HG03439 (cell line): ENCODE data around the gene HOXA6.

ENCODE experiments used
- ATAC-seq: cut with Tn5 transposase; IDR thresholded peaks from one replicate; pipeline ENCODE4 v1.9.1; 2021; ENCODE audit warnings: mild to moderate bottlenecking, moderate library complexity; ENCODE audit not compliant: unreplicated experiment

Gene HOXA6

GRCh38 chr7:27141137-27141922, 6.2 kb downstream of the HOXA6 start:
- ATAC-seq = no peak

GRCh38 chr7:27140126-27140857, 7.3 kb downstream of the HOXA6 start:
- ATAC-seq = no peak

GRCh38 chr7:27139334-27140125, 8.0 kb downstream of the HOXA6 start:
- no peak for ATAC-seq

- ATAC-seq = no peak
Measured at GRCh38 chr7:27138985-27139333, 8.6 kb downstream of the HOXA6 start.

GRCh38 chr7:27138472-27138871, 9.1 kb downstream of the HOXA6 start:
- ATAC-seq = no peak

GRCh38 chr7:27137640-27138315, 9.8 kb downstream of the HOXA6 start:
- ATAC-seq = no peak

GRCh38 chr7:27134392-27134791, 13.2 kb downstream of the HOXA6 start:
- ATAC-seq = no peak

- ATAC-seq = no peak
Measured at GRCh38 chr7:27133409-27134231, 14.0 kb downstream of the HOXA6 start.

- ATAC-seq = no peak
Measured at GRCh38 chr7:27132978-27133377, 14.6 kb downstream of the HOXA6 start.

- no peak for ATAC-seq
Measured at GRCh38 chr7:27132214-27132613, 15.4 kb downstream of the HOXA6 start.

- ATAC-seq = no peak
Measured at GRCh38 chr7:27131390-27131819, 16.2 kb downstream of the HOXA6 start.

- ATAC-seq = no peak
Measured at GRCh38 chr7:27130540-27131389, 16.8 kb downstream of the HOXA6 start, which contains the start of gene HOXA4. Gene HOXA4, minus strand, starts transcription at chr7:27130757. Its CDS starts 24 bp downstream, at chr7:27130733.

GRCh38 chr7:27129729-27130539, 17.6 kb downstream of the HOXA6 start:
- no peak for ATAC-seq

GRCh38 chr7:27128776-27129728, 18.5 kb downstream of the HOXA6 start:
- no peak for ATAC-seq

GRCh38 chr7:27128034-27128433, 19.5 kb downstream of the HOXA6 start:
- no peak for ATAC-seq

GRCh38 chr7:27126596-27127327, 20.8 kb downstream of the HOXA6 start:
- no peak for ATAC-seq
